ENCODE data around the gene NIPA2.

GRCh38 chr15:22870865-22871264 lies 32.4 kb downstream of the NIPA2 start:
- no peak for TF ChIP-seq ZNF274 (IDR thresholded peaks at IDR 0.05; ENCODE audit: low read length)
- TF ChIP-seq ZNF274 (tag by site-specific recombination; IDR thresholded peaks at IDR 0.05; ENCODE audit: borderline replicate concordance) = no peak
- TF ChIP-seq ZFP3 (tag by site-specific recombination; IDR thresholded peaks at IDR 0.05; ENCODE audit: low read depth) = no peak
- no peak for TF ChIP-seq REST (tag by site-specific recombination; IDR thresholded peaks at IDR 0.05)
- no peak for TF ChIP-seq ZNF670 (tag by site-specific recombination; IDR thresholded peaks at IDR 0.05; ENCODE audit: low read depth)
- no peak for TF ChIP-seq ZNF692 (tag by site-specific recombination; IDR thresholded peaks at IDR 0.05)
- no peak for TF ChIP-seq ZNF639 (tag by site-specific recombination; IDR thresholded peaks at IDR 0.05)
- no peak for TF ChIP-seq ZBTB17 (tag by site-specific recombination; IDR thresholded peaks at IDR 0.05)
- TF ChIP-seq CTCF (tag by site-specific recombination; IDR thresholded peaks at IDR 0.05) = no peak
- TF ChIP-seq ZNF776 (tag by site-specific recombination; IDR thresholded peaks at IDR 0.05; ENCODE audit: borderline replicate concordance) = no peak
- TF ChIP-seq ZNF132 (tag by site-specific recombination; IDR thresholded peaks at IDR 0.05; ENCODE audit: borderline replicate concordance) = no peak
- no peak for TF ChIP-seq ZNF426 (tag by site-specific recombination; IDR thresholded peaks at IDR 0.05)
